Stomach smooth muscle (tissue), 2 donors: ENCODE measurements around the gene TMEM52.

Source experiments
- H3K27ac ChIP-seq: one replicate; pipeline ENCODE4 v1.7.0; 2013; ENCODE audit warnings: mild to moderate bottlenecking, low read length, inconsistent platforms
- H3K27me3 ChIP-seq, 2 donors: one replicate each; pipeline ENCODE4 v1.7.0; 2013; ENCODE audit warnings: low read length in 2 of 2; ENCODE audit not compliant: insufficient read depth in 2 of 2, control insufficient read depth in 1 of 2
- H3K36me3 ChIP-seq, 2 donors: one replicate each; pipeline ENCODE4 v1.7.0; 2013; ENCODE audit warnings: low read length in 2 of 2; ENCODE audit not compliant: control insufficient read depth in 2 of 2, insufficient read depth in 2 of 2
- H3K4me1 ChIP-seq: one replicate; pipeline ENCODE4 v1.7.0; 2013; ENCODE audit warnings: low read length; ENCODE audit not compliant: control insufficient read depth, insufficient read depth
- H3K4me3 ChIP-seq, 2 donors: one replicate each; pipeline ENCODE4 v1.7.0; 2013; ENCODE audit warnings: low read length in 2 of 2
- H3K9ac ChIP-seq, 2 donors: one replicate each; pipeline ENCODE4 v1.7.0; 2013; ENCODE audit warnings: low read length in 2 of 2, mild to moderate bottlenecking in 1 of 2
- H3K9me3 ChIP-seq, 2 donors: one replicate each; pipeline ENCODE4 v1.7.0; 2013; ENCODE audit warnings: low read length in 2 of 2; ENCODE audit not compliant: control insufficient read depth in 2 of 2
- donor health status: healthy.
- donor health status: Pancreatic carcinoma.

TMEM52 gene

GRCh38 chr1:1926886-1927660 lies 8.0 kb upstream of the TMEM52 start:
- Histone ChIP-seq H3K9me3 (no peaks in the 10 kb centered on the region), H3K27me3 (no peaks in the 10 kb centered on the region), H3K27ac (no peak overlapping the region), H3K9ac (no peak overlapping the region), H3K36me3 (no peaks in the 10 kb centered on the region), H3K4me1 (no peaks in the 10 kb centered on the region), H3K4me3 (no peak overlapping the region)

GRCh38 chr1:1926346-1926811 lies 7.3 kb upstream of the TMEM52 start:
- Histone ChIP-seq H3K4me1 (no peaks in the 10 kb centered on the region), H3K4me3 (no peak overlapping the region), H3K9me3 (no peaks in the 10 kb centered on the region), H3K36me3 (no peaks in the 10 kb centered on the region), H3K9ac (no peak overlapping the region), H3K27ac (no peak overlapping the region), H3K27me3 (no peaks in the 10 kb centered on the region)

GRCh38 chr1:1925437-1926345 lies 6.6 kb upstream of the TMEM52 start:
- Histone ChIP-seq H3K9me3 (no peaks in the 10 kb centered on the region), H3K9ac (no peak overlapping the region), H3K36me3 (no peaks in the 10 kb centered on the region), H3K4me1 (no peaks in the 10 kb centered on the region), H3K27ac (no peak overlapping the region), H3K4me3 (no peak overlapping the region), H3K27me3 (no peaks in the 10 kb centered on the region)

GRCh38 chr1:1924849-1925248 lies 5.8 kb upstream of the TMEM52 start:
- Histone ChIP-seq H3K4me1 (peaks cover under 1% of the 10 kb centered on the region), H3K4me3 (no peak overlapping the region)

GRCh38 chr1:1924386-1924785 lies 5.3 kb upstream of the TMEM52 start:
- H3K9ac ChIP-seq = no peak overlapping the region
- H3K4me3 ChIP-seq = no peak overlapping the region
- no peaks in the 10 kb centered on the region for H3K36me3 ChIP-seq
- H3K9me3 ChIP-seq = no peaks in the 10 kb centered on the region
- peaks cover 5% of the 10 kb centered on the region for H3K4me1 ChIP-seq
- no peak overlapping the region for H3K27ac ChIP-seq
- no peaks in the 10 kb centered on the region for H3K27me3 ChIP-seq

More at GRCh38 chr1:1924849-1925248, 5.8 kb upstream of the TMEM52 start:
- H3K27me3 ChIP-seq = no peaks in the 10 kb centered on the region
- H3K9me3 ChIP-seq = no peaks in the 10 kb centered on the region
- H3K27ac ChIP-seq = no peak overlapping the region
- H3K9ac ChIP-seq = no peak overlapping the region
- H3K36me3 ChIP-seq = no peaks in the 10 kb centered on the region

GRCh38 chr1:1922956-1923833 lies 4.1 kb upstream of the TMEM52 start:
- H3K4me3 ChIP-seq = no peak overlapping the region
- H3K9ac ChIP-seq = no peak overlapping the region
- no peaks in the 10 kb centered on the region for H3K27me3 ChIP-seq
- H3K4me1 ChIP-seq = peaks cover 15% of the 10 kb centered on the region
- no peak overlapping the region for H3K27ac ChIP-seq
- H3K9me3 ChIP-seq = no peaks in the 10 kb centered on the region
- H3K36me3 ChIP-seq = no peaks in the 10 kb centered on the region

- Histone ChIP-seq H3K27me3 (no peaks in the 10 kb centered on the region), H3K27ac (no peak overlapping the region), H3K4me1 (peaks cover 19% of the 10 kb centered on the region), H3K9me3 (no peaks in the 10 kb centered on the region), H3K9ac (no peak overlapping the region), H3K36me3 (no peaks in the 10 kb centered on the region), H3K4me3 (no peak overlapping the region)
Observed at GRCh38 chr1:1922702-1922955, 3.5 kb upstream of the TMEM52 start.

GRCh38 chr1:1921901-1922701 lies 3.0 kb upstream of the TMEM52 start:
- peaks cover 19% of the 10 kb centered on the region for H3K4me1 ChIP-seq
- no peaks in the 10 kb centered on the region for H3K36me3 ChIP-seq
- no peak overlapping the region for H3K27ac ChIP-seq
- no peaks in the 10 kb centered on the region for H3K27me3 ChIP-seq
- H3K9ac ChIP-seq = no peak overlapping the region
- no peak overlapping the region for H3K4me3 ChIP-seq
- H3K9me3 ChIP-seq = no peaks in the 10 kb centered on the region

GRCh38 chr1:1921459-1921862 lies 2.4 kb upstream of the TMEM52 start:
- Histone ChIP-seq H3K4me3 (no peak overlapping the region), H3K27me3 (no peaks in the 10 kb centered on the region), H3K4me1 (peaks cover 19% of the 10 kb centered on the region), H3K9me3 (no peaks in the 10 kb centered on the region), H3K36me3 (no peaks in the 10 kb centered on the region), H3K9ac (no peak overlapping the region), H3K27ac (no peak overlapping the region)
